ENCODE measurements around the gene PRAC2.

GRCh38 chr17:48724251-48725003 lies 1.4 kb downstream of the PRAC2 start:
- TF ChIP-seq POLR2A (IDR thresholded peaks at IDR 0.05) = no peak
- TF ChIP-seq CTCF (IDR thresholded peaks at IDR 0.05) = peak; percentile 55 to 76 (median 71)

Data from body of pancreas (tissue), 4 donors.